Cortex of kidney (tissue), 1 donor: ENCODE data around the gene SNX11.

Experiments
- DNase-seq: peaks from one replicate; lab custom pipeline; 2025; lab: John Stamatoyannopoulos, UW

SNX11 gene

DNA sequence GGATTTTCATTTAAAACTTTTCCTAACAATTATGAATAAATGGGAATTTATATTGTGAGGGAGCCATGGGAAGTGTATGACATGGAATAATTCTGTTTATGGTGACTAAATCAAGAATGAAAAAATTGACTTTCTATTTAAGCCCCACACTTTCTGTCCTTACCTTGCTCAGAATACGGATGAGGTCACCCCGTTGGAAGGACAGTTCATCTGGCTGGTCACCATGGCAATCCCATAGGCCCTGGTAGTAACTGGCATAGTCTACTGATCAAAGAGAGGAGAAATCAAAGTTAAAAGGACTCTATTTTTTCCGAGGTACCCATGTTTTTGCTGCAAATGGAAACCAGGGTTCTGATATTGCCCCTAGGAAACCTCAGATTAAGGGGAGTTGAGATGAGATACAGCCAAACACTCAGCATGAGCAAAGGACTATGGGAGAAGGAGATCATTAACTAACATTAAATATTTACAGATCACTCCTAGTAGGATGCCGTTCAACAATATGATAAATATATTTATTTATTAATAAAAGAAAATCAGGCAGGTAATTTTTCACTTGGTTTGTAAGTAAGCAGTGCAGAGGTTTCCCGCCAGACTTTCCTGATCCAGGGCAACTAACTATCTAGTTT is 54.9 kb downstream of the SNX11 start:
- no peak for DNase-seq

GRCh38 chr17:48162946-48163506 is 55.5 kb downstream of the SNX11 start:
- no peak for DNase-seq

DNA sequence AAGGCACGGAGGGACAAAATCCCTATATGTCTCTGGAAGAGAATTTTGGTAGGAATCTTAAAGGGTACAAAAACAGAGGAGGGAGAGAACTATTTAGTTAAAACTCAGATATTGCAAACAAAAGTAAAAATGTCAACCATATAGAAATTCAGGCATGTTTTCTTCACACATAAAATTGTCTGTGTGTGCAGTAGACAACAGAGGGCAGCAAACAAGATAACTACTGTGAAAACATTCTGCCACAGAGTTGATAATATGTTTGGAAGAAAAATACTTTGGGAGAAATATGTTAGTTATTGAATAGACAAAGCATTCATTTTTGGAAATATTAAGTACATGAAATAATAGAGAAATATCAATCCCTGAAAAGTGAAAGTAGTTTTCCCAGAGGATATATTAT is 56.2 kb downstream of the SNX11 start:
- DNase-seq = no peak

DNA sequence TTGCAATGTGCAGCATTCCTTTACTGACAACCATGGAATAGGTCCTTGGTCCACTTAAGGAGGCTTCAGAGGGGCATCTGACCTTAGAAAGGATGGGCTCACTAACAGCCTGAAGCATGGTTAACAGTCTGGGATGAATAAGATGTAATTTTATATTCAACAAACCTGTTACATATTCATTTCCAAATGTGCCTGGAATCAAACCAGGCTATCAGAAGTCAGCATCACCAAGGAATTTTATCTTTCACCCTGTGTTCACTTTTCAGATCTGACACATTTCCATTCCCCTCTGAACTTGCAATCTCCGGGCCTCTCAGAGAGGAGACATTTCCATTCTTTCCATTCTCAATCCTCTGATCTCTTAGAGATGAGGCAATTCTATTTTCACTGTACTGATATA is 62.4 kb downstream of the SNX11 start:
- DNase-seq = no peak
